Measurements from ENCODE around the gene GPR37L1. TPM values are rescaled to one million over a fixed set of nuclear protein-coding genes. Genes with fewer than 3 reads are reported as not detected.

The GPR37L1 gene
- total and polyA plus RNA-seq, 10 of the 15 experiments (the other 5 are each of a cell fraction or from before 2014, with no cell fraction given) = under 0.01 to 0.08 (median 0.02) TPM; not detected in 5

GRCh38 chr1:202150187-202150586 is 27.5 kb downstream of the GPR37L1 start (continued):
- TF ChIP-seq HSF1 (IDR thresholded peaks at IDR 0.05; ENCODE audit: low read depth, low read length) (no peak), MTA3 (IDR thresholded peaks at IDR 0.05; ENCODE audit: borderline replicate concordance, low read length) (no peak), MTA2 (IDR thresholded peaks at IDR 0.05; ENCODE audit: low read depth) (no peak), TCF7 (IDR thresholded peaks at IDR 0.05; ENCODE audit: borderline replicate concordance) (no peak)

DNA sequence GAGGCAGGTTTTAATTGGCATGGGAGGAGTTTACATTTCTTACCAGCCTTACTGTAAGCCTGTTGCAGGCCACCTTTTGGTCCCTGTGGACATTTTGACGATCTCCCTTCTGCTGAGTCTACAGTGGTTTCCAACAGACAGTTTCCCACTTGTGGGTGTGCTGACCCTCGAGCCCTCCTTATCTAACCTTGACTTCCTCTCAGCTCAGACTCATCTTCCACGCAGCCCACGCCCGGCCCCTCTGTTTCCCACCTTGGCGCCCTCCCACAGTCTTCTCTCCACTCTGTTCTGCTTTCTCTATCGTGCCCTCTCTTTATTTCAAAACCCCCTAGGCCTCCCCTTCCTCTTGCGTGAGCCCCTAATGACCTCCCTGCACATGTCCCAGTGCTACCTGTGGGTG is 27.9 kb downstream of the GPR37L1 start:
- Histone ChIP-seq H3K4me2 (ENCODE audit: control insufficient read depth, insufficient read depth) (no peak overlapping the region), H3K4me3 (no peak overlapping the region), H3K4me1 (ENCODE audit: control insufficient read depth, insufficient read depth, low read length) (peaks cover 8% of the 10 kb centered on the region), H3K36me3 (ENCODE audit: control insufficient read depth in 2 of 2, insufficient read depth in 2 of 2, low read length in 1 of 2) (peaks cover 31 to 40% of the 10 kb centered on the region in 2 experiments; a peak in 3 of 4 replicates), H3K9me3 (replicated peaks; ENCODE audit: control insufficient read depth, insufficient read depth, low read length) (no peaks in the 10 kb centered on the region), H3K27ac (ENCODE audit: control insufficient read depth, insufficient read depth) (no peak overlapping the region), H3K9ac (ENCODE audit: control insufficient read depth, insufficient read depth, low read length) (no peak overlapping the region), H4K20me1 (ENCODE audit: control insufficient read depth, insufficient read depth) (no peaks in the 10 kb centered on the region), H3K79me2 (ENCODE audit: control insufficient read depth, insufficient read depth, low read length) (no peaks in the 10 kb centered on the region), H3K27me3 (replicated peaks in 1 of 2; ENCODE audit: control insufficient read depth in 2 of 2, insufficient read depth in 2 of 2, low read length in 1 of 2) (no peaks in the 10 kb centered on the region), H2AFZ (ENCODE audit: control insufficient read depth, low read depth, low read length) (no peak overlapping the region)
- FAIRE-seq = no peak
- no peak for DNase-seq (ENCODE audit: low read depth, low spot score)
- 91% methylated on average over 8 of the region's 8 CpGs for WGBS (ENCODE audit: insufficient coverage, insufficient replicate concordance, low lambda C conversion rate, missing lambda C conversion rate)
- no TSS peak for BruUV-seq (replicated peaks)
- ChIA-PET POLR2A (no interaction called here), CTCF (interaction anchor here (0.7 kb wide), 1 partner anchor 33 kb away, joined by 3 read pairs; no protein-coding TSS in a partner anchor), SMC1A (ENCODE audit: uncharacterized antibody, unreplicated experiment) (no interaction called here), RAD21 (ENCODE audit: unreplicated experiment) (no interaction called here)
- intact Hi-C loops (cut with micrococcal nuclease; ENCODE audit: unreplicated experiment) = no loop called here
- TF ChIP-seq STAT1 (conservative IDR thresholded peaks at IDR 0.05) (no peak), FOXK2 (IDR thresholded peaks at IDR 0.05) (no peak), CBFB (IDR thresholded peaks at IDR 0.05; ENCODE audit: low read depth) (no peak), ELK1 (IDR thresholded peaks at IDR 0.05; ENCODE audit: low read depth, low read length) (no peak)
- no peak for ATAC-seq
- in situ Hi-C loops (cut with MboI) = no loop called here
